SW480 (cell line): ENCODE data around the gene TNFAIP3.
"Not testable (repeated sequence)": the region's sequence is repeated elsewhere in the genome, so short reads cannot be mapped to it uniquely, and the experiment has no call there.

ENCODE experiments used
- DNase-seq: peaks from one replicate; pipeline ENCODE4 v3.0.0-alpha.2; 2016; ENCODE audit warnings: low spot score

Gene TNFAIP3

GRCh38 chr6:137844773-137845172, 22.3 kb upstream of the TNFAIP3 start:
- not testable (repeated sequence) for DNase-seq

GRCh38 chr6:137845460-137845859, 21.6 kb upstream of the TNFAIP3 start:
- no peak for DNase-seq

- no peak for DNase-seq
Measured at GRCh38 chr6:137846274-137846673, 20.8 kb upstream of the TNFAIP3 start.

DNA sequence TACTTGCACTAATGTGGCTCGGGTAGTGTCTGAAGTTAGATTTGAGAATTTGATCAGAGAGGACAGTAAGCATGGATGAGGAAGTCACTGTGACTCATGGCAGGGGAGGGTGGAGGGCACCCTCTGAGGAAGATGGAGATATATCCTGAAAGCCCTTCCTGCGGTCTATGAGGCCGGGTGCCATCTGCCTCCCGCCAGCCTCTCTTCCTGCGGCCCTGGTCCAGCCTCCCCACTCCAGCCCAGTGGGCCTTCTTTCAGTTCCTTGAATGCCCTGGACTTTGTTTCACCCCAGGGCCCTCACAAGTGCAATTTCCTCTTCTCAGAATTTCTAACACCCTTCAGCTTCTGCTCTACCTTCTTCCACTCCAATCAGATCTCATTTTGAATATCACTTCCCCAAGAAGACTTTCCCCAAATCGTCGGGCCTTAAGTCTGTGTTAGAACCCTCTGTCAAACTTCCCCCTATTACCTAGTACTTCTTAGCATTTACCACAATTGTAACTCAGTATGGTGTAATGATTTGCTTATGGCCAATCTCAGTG, 20.2 kb upstream of the TNFAIP3 start:
- no peak for DNase-seq

- no peak for DNase-seq
Measured at GRCh38 chr6:137847748-137848147, 19.3 kb upstream of the TNFAIP3 start.

DNA sequence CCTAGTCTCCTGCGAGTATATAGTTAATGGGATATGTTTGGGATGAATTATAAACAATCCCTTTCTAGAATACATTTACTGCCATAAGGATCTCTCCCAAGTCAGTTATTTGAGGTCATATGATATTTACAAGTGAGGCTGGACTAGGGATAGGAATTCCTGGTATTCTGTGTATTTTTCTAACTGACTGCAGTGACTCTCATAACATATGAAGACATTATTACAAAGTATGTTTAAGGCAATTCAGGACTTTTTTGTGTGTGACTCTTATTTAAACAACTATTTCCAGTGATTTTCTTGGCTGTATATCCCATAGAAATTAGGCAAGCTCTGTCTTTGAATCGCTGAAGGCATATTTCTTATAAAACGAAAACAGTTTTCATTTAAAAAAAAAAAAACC, 18.4 kb upstream of the TNFAIP3 start:
- DNase-seq, result no peak

- DNase-seq, result no peak
Measured at GRCh38 chr6:137849181-137849980, 17.7 kb upstream of the TNFAIP3 start.

- DNase-seq, result no peak
Measured at GRCh38 chr6:137849981-137850714, 16.9 kb upstream of the TNFAIP3 start.

DNA sequence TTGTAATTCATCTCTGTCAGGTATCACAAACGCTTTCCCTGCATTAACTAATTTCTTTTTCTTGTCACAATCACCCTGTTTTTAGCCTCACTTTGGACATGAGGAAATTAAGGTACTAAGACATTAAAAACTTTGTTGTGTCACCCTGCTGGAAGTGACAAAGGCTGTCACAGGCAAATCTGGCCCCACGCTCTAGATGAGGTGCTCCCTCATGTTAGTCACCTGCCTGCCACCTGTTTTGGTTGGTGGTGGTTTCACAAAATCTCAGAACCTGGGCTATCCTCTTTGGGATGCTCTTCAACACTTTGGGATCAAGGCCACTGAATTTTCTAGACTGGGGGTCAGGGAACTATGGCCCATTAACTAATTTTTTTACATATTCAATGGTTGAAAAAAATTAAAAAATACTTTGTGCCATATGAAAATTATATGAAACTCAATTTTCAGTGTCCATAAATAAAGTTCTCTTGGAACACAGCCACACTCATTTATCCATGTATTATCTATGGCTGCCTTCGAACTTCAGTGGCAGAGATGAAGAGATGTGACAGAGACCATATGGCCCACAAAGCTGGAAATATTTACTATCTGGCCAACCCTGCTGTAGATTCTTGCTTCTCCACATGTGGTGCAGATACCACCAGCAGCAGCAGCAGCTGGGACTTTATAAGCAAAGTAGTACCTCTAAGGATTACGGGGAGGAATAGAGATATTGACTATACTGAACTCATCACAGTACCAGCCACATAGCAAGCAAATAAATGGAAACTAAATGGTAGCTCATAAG, 16.1 kb upstream of the TNFAIP3 start:
- no peak for DNase-seq

DNA sequence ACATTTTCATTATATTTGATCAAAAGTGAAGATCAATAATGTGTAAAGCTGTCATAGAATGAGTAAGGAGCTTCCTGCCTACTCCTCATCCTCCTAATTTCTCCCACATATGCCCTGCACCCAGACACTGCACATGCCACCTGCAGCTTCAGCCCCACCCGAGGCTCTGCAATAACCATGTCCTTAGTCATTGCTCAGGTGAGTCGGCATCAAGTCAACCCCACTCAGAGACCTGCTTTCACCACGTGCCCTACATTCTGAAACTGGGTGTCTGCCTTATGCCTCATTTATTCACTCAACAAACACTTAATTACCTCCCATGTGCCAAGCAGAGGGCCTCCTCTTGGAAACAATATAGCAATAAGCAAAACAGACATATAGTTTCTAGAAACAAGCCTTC, 15.4 kb upstream of the TNFAIP3 start:
- DNase-seq, result no peak

- no peak for DNase-seq
Measured at GRCh38 chr6:137852346-137852745, 14.7 kb upstream of the TNFAIP3 start.

- no peak for DNase-seq
Measured at GRCh38 chr6:137852811-137853210, 14.2 kb upstream of the TNFAIP3 start.

DNA sequence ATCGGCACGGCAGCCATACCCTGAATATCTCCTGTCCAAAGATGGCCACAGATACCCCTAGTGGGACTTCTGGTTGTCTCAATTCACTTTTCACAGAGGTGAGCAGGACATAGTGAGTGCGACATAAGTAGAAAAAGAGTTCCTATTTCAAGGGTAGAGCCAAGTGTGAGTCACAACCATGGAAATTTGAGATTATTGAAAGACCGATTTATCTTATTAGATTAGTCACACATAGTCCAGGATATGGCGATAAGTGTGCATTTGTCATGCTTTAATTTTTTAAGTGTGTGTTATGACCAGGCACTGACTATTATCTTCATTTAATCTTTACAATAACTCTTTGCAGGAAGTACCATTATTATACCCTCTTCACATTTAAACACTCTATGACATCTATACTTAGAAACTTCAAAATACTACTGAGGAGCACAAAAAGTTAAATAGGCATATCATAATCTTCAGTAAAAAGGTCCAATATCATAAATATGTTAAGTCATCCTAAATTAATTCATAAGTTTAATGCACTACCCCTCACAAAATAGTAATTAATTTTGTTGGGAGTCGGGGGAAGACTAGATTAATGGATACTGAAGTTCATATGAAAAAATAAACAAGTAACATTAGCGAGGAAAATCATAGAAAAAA, 13.4 kb upstream of the TNFAIP3 start:
- DNase-seq, result no peak

DNA sequence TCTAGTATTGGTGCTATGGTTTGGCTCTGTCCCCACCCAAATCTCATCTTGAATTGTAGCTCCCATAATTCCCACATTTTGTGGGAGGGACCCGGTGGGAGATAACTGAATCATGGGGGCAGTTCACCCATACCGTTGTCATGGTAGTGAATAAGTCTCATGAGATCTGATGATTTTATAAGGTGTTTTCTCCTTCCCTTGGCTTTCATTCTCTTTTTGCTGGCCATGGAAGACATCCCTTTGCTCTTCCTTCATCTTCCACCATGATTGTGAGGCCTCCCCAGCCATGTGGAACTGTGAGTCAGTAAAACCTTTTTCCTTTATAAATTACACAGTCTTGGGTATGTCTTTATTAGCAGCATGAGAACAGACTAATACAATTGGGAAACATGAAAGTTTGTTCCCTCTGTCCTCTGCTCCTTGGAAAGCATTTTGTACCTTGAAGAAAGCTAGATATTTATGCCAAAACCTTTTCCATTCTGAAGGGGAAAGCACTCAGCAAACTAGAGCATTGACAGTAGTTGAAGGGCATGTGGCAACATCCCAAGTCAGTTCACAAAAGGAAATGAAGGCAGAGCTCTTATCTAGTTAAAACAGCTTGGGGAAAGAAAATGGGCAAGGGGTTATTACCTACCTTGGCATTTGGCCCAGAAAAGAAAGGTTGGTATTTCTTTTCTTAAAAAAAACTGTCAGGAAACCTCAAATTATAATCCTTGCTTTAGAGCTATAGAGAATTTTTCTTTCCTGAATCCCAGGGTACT, 10.7 kb upstream of the TNFAIP3 start:
- no peak for DNase-seq

- no peak for DNase-seq
Measured at GRCh38 chr6:137859025-137859424, 8.0 kb upstream of the TNFAIP3 start.

- DNase-seq, result no peak
Measured at GRCh38 chr6:137860394-137861005, 6.6 kb upstream of the TNFAIP3 start.

DNA sequence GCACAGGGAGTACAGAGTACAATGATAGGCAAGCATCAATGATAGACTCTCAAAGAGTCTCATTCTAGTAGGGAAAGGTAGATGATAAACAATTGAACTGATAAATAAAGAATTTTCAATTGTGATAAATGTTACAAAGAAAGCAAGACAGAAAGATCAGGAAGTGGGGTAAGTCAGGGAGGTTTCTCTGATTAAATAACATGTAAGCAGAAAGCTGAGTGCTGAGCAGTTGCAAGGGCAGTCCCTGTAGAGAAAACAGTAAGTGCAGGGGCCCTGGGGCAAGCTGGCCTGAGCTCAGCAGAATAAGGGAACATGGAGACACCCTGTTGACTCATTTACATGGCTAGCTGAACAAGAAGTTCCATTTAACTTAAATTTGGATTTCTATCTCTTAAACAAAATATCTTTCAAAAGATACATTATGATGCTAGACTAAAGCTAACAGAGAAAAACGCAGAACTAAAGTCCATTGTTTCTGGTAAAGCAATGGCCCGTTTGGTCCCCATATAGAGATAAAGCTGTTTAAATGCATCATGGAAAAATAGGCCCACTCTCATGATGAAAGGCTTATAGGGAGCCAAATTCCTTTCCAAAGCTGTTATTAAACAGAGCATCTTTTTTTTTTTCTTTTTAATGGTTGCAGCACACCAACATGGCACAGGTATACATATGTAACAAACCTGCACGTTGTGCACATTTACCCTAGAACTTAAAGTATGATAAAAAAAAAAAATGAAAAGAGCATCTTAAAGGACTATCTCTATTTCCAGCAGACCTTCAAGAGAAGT, 5.3 kb upstream of the TNFAIP3 start:
- DNase-seq, result no peak

GRCh38 chr6:137862419-137863090, 4.5 kb upstream of the TNFAIP3 start:
- no peak for DNase-seq

DNA sequence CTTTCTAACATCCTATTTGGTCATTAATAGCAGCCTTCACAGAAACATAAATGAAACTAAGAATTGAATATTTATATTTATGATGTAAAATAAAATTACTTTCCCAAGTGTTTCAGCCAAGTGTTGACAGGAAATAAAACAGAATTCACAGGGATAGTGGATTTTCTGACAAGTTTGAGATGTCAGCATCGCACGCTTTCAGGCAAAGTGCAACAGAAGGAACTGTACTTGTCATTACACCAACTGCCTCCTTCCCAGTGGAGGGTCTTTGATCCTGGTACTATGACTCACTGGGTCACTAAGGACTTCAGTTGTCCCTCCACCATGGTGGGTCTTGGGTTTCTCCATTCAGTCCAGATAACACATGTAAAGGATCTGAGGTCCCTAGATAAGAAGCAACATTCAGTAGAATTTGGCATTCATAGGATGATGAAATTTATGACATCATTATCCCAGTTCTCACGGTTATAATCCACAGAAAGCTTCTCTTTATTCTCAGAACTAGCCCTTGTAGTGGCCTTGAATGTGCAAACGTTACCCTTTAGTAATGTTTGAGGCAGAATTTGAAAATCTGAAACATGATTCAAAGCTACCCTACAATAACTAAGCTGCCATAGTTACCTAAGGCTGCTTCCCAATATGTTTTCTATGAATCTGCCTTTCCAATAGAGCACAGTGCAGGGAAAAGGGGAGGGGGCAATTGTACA, 3.8 kb upstream of the TNFAIP3 start:
- no peak for DNase-seq
